Activated CD4-positive, alpha-beta T cell treated with anti-CD3 and anti-CD28 coated beads, Interleukin-2, Interleukin-6, amounts not matched to agents 100 ng/mL and 50 ng/mL, durations not matched to agents 16 hours and 8 hours (primary cell): Measurements from ENCODE around the gene EFS.

Experiments used
- DNase-seq: peaks from one replicate; pipeline ENCODE4 v3.0.0-alpha.2; 2020

EFS gene

GRCh38 chr14:23324455-23324846 lies 40.5 kb downstream of the EFS start:
- no peak for DNase-seq

GRCh38 chr14:23323838-23324454 lies 41.0 kb downstream of the EFS start:
- DNase-seq, result no peak

GRCh38 chr14:23322568-23323517 lies 42.1 kb downstream of the EFS start:
- DNase-seq, result no peak

GRCh38 chr14:23321572-23322547 lies 43.1 kb downstream of the EFS start:
- peak; percentile 73 for DNase-seq

GRCh38 chr14:23320584-23321571 lies 44.1 kb downstream of the EFS start, which contains the start of gene PABPN1:
PABPN1 (plus strand) TSS chr14:23321457; CDS start chr14:23321470, 13 bp downstream.
- peak; percentile 99 for DNase-seq

- DNase-seq, result no peak
Measured at GRCh38 chr14:23319746-23320583, 45.0 kb downstream of the EFS start.

- DNase-seq, result no peak
Measured at GRCh38 chr14:23316300-23316699, 48.7 kb downstream of the EFS start.

- DNase-seq, result no peak
Measured at GRCh38 chr14:23310546-23310945, 54.4 kb downstream of the EFS start.

GRCh38 chr14:23308721-23309445 lies 56.1 kb downstream of the EFS start:
- no peak for DNase-seq

- no peak for DNase-seq
Measured at GRCh38 chr14:23307687-23308644, 57.0 kb downstream of the EFS start.

GRCh38 chr14:23307146-23307530 lies 57.8 kb downstream of the EFS start:
- no peak for DNase-seq

- DNase-seq, result peak; percentile 26
Measured at GRCh38 chr14:23306412-23307145, 58.4 kb downstream of the EFS start, which contains the start of gene BCL2L2. BCL2L2 (plus strand) TSS chr14:23306833; CDS start chr14:23307768, 935 bp downstream.
